HG02970 (cell line): Measurements from ENCODE around the gene STIMATE.

Experiments used
- ATAC-seq: cut with Tn5 transposase; IDR thresholded peaks from one replicate; pipeline ENCODE4 v1.9.1; 2021; ENCODE audit warnings: mild to moderate bottlenecking, moderate library complexity, moderate number of reproducible peaks; ENCODE audit not compliant: unreplicated experiment, low FRiP score

The STIMATE gene

GRCh38 chr3:52794612-52795099 lies 102.7 kb downstream of the STIMATE start, which contains the start of gene ITIH3:
TSS of gene ITIH3 (plus strand) at chr3:52794796. CDS start at chr3:52794804, 8 bp downstream.
- ATAC-seq, result no peak

- no peak for ATAC-seq
Observed at GRCh38 chr3:52793702-52794611, 103.4 kb downstream of the STIMATE start.

GRCh38 chr3:52792961-52793695 lies 104.2 kb downstream of the STIMATE start:
- ATAC-seq, result no peak

GRCh38 chr3:52792413-52792812 lies 104.9 kb downstream of the STIMATE start:
- ATAC-seq, result no peak

GRCh38 chr3:52791928-52792327 lies 105.4 kb downstream of the STIMATE start:
- ATAC-seq, result no peak

- no peak for ATAC-seq
Observed at GRCh38 chr3:52791366-52791765, 106.0 kb downstream of the STIMATE start.

GRCh38 chr3:52790741-52791140 lies 106.6 kb downstream of the STIMATE start:
- no peak for ATAC-seq

GRCh38 chr3:52790337-52790736 lies 107.0 kb downstream of the STIMATE start:
- ATAC-seq, result no peak

- ATAC-seq, result no peak
Observed at GRCh38 chr3:52789746-52790040, 107.7 kb downstream of the STIMATE start.

GRCh38 chr3:52788890-52789745 lies 108.2 kb downstream of the STIMATE start:
- no peak for ATAC-seq

GRCh38 chr3:52787672-52788625 lies 109.4 kb downstream of the STIMATE start:
- no peak for ATAC-seq

- ATAC-seq, result no peak
Observed at GRCh38 chr3:52787246-52787645, 110.1 kb downstream of the STIMATE start.
